MM.1S (cell line): ENCODE measurements around the gene GYPC.

Experiments used
- EZH2phosphoT487 ChIP-seq: fragments of 300-600 bp; sonication (generic); IDR thresholded peaks from 2 replicates; pipeline ENCODE4 v1.6.1; 2018; ENCODE audit warnings: antibody characterized with exemption, low read length
- TF ChIP-seq, protein P1 (sequence below): fragments of 300-600 bp; sonication (generic); IDR thresholded peaks from 2 replicates; pipeline ENCODE4 v1.5.1; 2016; ENCODE audit warnings: antibody characterized with exemption, low read length, mixed read lengths

DNA sequence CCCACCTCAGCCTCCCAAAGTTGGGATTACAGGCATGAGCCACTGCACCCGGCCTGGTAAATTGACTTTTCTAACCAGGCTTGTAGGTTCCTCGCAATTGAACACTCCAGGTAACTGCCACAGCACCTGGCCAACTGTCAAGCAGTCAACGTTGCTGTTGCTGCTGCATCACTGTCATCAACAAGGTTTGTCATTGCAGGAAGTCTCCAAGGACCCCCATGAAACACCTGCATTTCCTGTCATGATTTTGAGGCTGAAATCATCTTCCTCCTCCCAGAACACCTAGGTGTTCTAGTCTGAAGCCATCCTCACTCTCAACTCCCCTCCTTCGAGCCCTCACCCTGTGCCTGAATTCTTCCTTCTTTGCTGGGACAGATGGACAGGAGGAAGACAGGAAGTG lies 29.7 kb downstream of the GYPC start:
- no peak for TF ChIP-seq EZH2phosphoT487
- TF ChIP-seq, protein P1, sequence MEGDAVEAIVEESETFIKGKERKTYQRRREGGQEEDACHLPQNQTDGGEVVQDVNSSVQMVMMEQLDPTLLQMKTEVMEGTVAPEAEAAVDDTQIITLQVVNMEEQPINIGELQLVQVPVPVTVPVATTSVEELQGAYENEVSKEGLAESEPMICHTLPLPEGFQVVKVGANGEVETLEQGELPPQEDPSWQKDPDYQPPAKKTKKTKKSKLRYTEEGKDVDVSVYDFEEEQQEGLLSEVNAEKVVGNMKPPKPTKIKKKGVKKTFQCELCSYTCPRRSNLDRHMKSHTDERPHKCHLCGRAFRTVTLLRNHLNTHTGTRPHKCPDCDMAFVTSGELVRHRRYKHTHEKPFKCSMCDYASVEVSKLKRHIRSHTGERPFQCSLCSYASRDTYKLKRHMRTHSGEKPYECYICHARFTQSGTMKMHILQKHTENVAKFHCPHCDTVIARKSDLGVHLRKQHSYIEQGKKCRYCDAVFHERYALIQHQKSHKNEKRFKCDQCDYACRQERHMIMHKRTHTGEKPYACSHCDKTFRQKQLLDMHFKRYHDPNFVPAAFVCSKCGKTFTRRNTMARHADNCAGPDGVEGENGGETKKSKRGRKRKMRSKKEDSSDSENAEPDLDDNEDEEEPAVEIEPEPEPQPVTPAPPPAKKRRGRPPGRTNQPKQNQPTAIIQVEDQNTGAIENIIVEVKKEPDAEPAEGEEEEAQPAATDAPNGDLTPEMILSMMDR: no peak
